Pancreas (tissue), 10 donors: Measurements from ENCODE around the gene PDGFRA. TPM values are rescaled to one million over a fixed set of nuclear protein-coding genes. Genes with fewer than 3 reads are reported as not detected.
A peak's percentile ranks its signal among the peaks of the same experiment; 100 is the strongest.

Experiments
- ATAC-seq, 4 donors: fragments of 200-7000 bp; cut with Tn5 transposase; one replicate each; pipeline versions ENCODE4 v1.8.0 to v1.9.1; 2020; ENCODE audit warnings: mild to moderate bottlenecking in 4 of 4, moderate library complexity in 4 of 4
- DNase-seq, 6 donors: peaks; one replicate each; pipeline ENCODE4 v3.0.0-alpha.2; 2020
- FAIRE-seq: peaks from 2 replicates; lab custom pipeline; 2012; peaks lifted over from hg19 to GRCh38; lab: Jason Lieb, UNC
- H3K27ac ChIP-seq, 4 donors: fragments of 200-600 bp; sonication (generic); 1 replicate in 3 of 4; 2 replicates in 1 of 4; pipeline versions ENCODE4 v1.5.0 to v1.8.0; 2020
- H3K27me3 ChIP-seq, 4 donors: fragments of 200-600 bp; one replicate each; pipeline ENCODE4 v1.8.0; 2021
- H3K36me3 ChIP-seq, 3 donors: fragments of 200-600 bp; sonication (generic) in 1 of 3; one replicate each; pipeline versions ENCODE4 v1.5.0 to v1.8.0; 2020 to 2021
- H3K4me1 ChIP-seq, 3 donors: fragments of 200-600 bp; one replicate each; pipeline ENCODE4 v1.8.0; 2021
- H3K4me3 ChIP-seq, 4 donors: fragments of 200-600 bp; sonication (generic) in 2 of 4; one replicate each; pipeline versions ENCODE4 v1.5.0 to v1.8.0; 2020 to 2021
- H3K9me3 ChIP-seq, 4 donors: fragments of 200-600 bp; one replicate each; pipeline ENCODE4 v1.8.0; 2021
- CTCF ChIP-seq, 4 donors: fragments of 200-600 bp; sonication (generic) in 3 of 4; IDR thresholded peaks; one replicate each; pipeline versions ENCODE4 v1.5.0 to v1.8.0; 2021; ENCODE audit warnings: antibody characterized with exemption in 4 of 4
- WGBS, 2 donors: extraction: QIAGEN DNeasy Blood & Tissue Kit; methylation state at CpG; one replicate each; pipeline ENCODE4 v1.1.7; 2013; 5-methylcytosine and 5-hydroxymethylcytosine counted together
- intact Hi-C, 3 donors: fragments of 100-400 bp; cut with DNase I; formaldehyde crosslinking; loops; one replicate each; pipeline versions ENCODE4 v1.11.1 to v1.14.2; 2022
- polyA plus RNA-seq, 2 donors: library from polyadenylated mRNA; stranded (reverse); fragments of 200-250 nt; gene quantifications; one replicate each; pipeline ENCODE4 v1.2.3, GENCODE V29; 2013
- total RNA-seq, 6 donors: library from RNA; stranded (reverse); fragmentation: NEBNext Ultra II Directional in 4 of 6; extraction: Animal tissue kit (Norgen Biotek cat#: 25700) in 4 of 6; gene quantifications; one replicate each; pipeline versions ENCODE4 v1.2.1 to v1.2.4, GENCODE V29; 2021 to 2023
- donor health status: healthy with polysubstance abuse.
- donor health status: DM: no; HTN: no; CAD: no; lungs with moderate emphysema.
- donor health status: DM: no; HTN: no; CAD: no.
- donor health status: control.
- donor health status: control.
- donor health status: Bipolar disorder and iron deficiency.
- donor health status: DM: yes; HTN: yes; CAD: no.
- donor health status: DM: no; HTN: no; CAD: no.
- donor health status: DM: no; HTN: no; CAD: no.
- donor health status: DM: yes; HTN: yes; CAD: no.

The PDGFRA gene
- total and polyA plus RNA-seq, 8 donors: 2.6 to 43.0 (median 11.1) TPM

- H3K27me3 ChIP-seq: peaks cover 0 to 7% (median 2%) of the 10 kb centered on the region in 4 donors
- H3K27ac ChIP-seq: no peak overlapping the region
- WGBS, 2 donors: 1% methylated on average over 23 of the region's 23 CpGs
- H3K4me1 ChIP-seq: no peaks in the 10 kb centered on the region
- ATAC-seq (peak; percentile 95 to 98 (median 98)), DNase-seq (peak in 5 of 6 donors; percentile 44 to 76 (median 53)), FAIRE-seq (peak; percentile 80)
- peak overlapping the region in 1 of 4 donors; percentile 33 for H3K4me3 ChIP-seq
- no peaks in the 10 kb centered on the region for H3K36me3 ChIP-seq
- no peaks in the 10 kb centered on the region for H3K9me3 ChIP-seq
- intact Hi-C loops: loop anchor here in 1 of 3 donors (10.0 kb wide), 1 partner anchor 303 kb away; no protein-coding TSS in a partner anchor
- peak; percentile 81 to 92 (median 86) for TF ChIP-seq CTCF (IDR thresholded peaks at IDR 0.05)
These were observed 11.2 kb upstream of the PDGFRA start for GRCh38 chr4:54217642-54218495.

- TF ChIP-seq CTCF (IDR thresholded peaks at IDR 0.05): no peak
- FAIRE-seq (no peak), ATAC-seq (no peak), DNase-seq (no peak)
- Histone ChIP-seq H3K4me3 (no peak overlapping the region), H3K27me3 (peaks cover 0 to 7% (median 4%) of the 10 kb centered on the region in 4 donors), H3K4me1 (no peaks in the 10 kb centered on the region), H3K36me3 (no peaks in the 10 kb centered on the region), H3K9me3 (no peaks in the 10 kb centered on the region), H3K27ac (no peak overlapping the region)
- intact Hi-C loops: loop anchor here in 1 of 3 donors (10.0 kb wide), 1 partner anchor 304 kb away; no protein-coding TSS in a partner anchor
- WGBS, 2 donors: 40 to 56% methylated on average over 6 of the region's 6 CpGs
These were observed 10.4 kb upstream of the PDGFRA start for GRCh38 chr4:54218736-54219135.

- Histone ChIP-seq H3K27me3 (peaks cover 0 to 56% (median 5%) of the 10 kb centered on the region in 4 donors), H3K4me1 (peaks cover 0 to 16% (median 0%) of the 10 kb centered on the region in 3 donors), H3K4me3 (no peak overlapping the region), H3K36me3 (no peaks in the 10 kb centered on the region), H3K9me3 (no peaks in the 10 kb centered on the region), H3K27ac (no peak overlapping the region)
- FAIRE-seq: no peak
- intact Hi-C loops: loop anchor here in 2 of 3 donors (5.0 kb wide), 2 partner anchors 313 to 318 kb away; no protein-coding TSS in a partner anchor
- ATAC-seq: no peak
- WGBS, 2 donors: 32 to 42% methylated on average over 6 of the region's 6 CpGs
- no peak for DNase-seq
- no peak for TF ChIP-seq CTCF (IDR thresholded peaks at IDR 0.05)
These were observed 4.0 kb upstream of the PDGFRA start for GRCh38 chr4:54224996-54225597.

- H3K27me3 ChIP-seq: peaks cover 0 to 63% (median 9%) of the 10 kb centered on the region in 4 donors
- FAIRE-seq: no peak
- peak in 2 of 4 donors; percentile 16 to 24 for ATAC-seq
- no peaks in the 10 kb centered on the region for H3K9me3 ChIP-seq
- H3K4me1 ChIP-seq: peaks cover 0 to 21% (median 2%) of the 10 kb centered on the region in 3 donors
- WGBS, 2 donors: 12% methylated on average over 33 of the region's 33 CpGs
- peak in 1 of 6 donors; percentile 63 for DNase-seq
- peak overlapping the region in 3 of 4 donors; percentile 8 to 36 (median 24) for H3K4me3 ChIP-seq
- no peaks in the 10 kb centered on the region for H3K36me3 ChIP-seq
- H3K27ac ChIP-seq: no peak overlapping the region
- intact Hi-C loops: loop anchor here in 2 of 3 donors (5.0 kb wide), 2 partner anchors 314 to 318 kb away; no protein-coding TSS in a partner anchor
- TF ChIP-seq CTCF (IDR thresholded peaks at IDR 0.05): no peak
These were observed 3.3 kb upstream of the PDGFRA start for GRCh38 chr4:54225598-54226403.
